Measurements from ENCODE around the gene JUND. TPM values are rescaled to one million over a fixed set of nuclear protein-coding genes. Genes with fewer than 3 reads are reported as not detected.

Gene JUND
- 100 to 1,000 TPM; 527 to 530 TPM for total RNA-seq

DNA sequence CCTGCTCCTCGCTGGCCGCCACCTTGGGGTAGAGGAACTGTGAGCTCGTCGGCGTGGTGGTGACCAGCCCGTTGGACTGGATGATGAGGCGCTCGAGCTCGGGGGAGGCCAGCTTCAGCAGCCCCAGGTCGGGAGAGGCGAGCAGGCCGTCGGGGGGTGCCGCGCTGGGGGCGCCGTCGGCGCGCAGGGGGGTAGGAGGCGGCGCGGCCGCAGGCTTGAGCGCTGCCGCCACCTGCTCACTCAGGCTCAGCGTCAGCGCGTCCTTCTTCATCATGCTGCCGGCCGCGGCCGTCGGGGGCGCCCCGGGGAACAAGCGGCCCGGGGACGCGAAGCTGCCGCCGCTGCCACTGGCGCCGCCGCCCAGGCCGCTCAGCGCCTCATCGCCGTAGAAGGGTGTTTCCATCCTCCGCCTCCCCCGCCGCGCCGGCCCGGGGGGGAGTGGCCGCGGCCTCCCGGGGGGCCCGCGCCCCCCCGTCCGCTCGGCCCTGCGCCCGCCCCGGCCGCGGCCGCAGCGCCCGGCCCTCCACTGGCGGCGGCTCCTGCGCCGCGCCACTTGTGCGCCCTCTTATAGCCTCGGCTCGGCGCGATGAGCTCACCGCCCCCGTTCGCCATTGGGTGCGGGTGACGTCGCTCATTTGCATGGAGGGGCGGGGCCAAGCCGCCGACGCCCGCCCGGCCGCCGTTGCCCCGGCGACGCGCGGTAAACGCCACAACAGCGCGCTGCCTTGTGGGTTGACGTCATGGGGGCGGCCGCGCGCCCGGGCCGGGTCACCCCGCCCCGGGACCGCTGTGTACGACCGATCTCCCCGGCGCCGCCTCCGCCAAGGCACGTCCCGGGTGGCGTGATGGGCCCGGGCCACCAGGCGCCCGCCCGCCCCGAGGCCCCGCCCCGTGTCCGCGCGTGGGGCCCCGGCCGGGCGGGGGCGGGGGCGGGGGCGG, at the start of gene JUND:
Gene JUND (minus strand): TSS at position 541 of the 939 bp plus-strand sequence. CDS start 138 bp downstream, at position 403.
- ChIA-PET POLR2A (interaction anchor here (0.6 to 9.0 kb wide), 27 partner anchors 10 to 783 kb away, joined by 3 to 592 read pairs (median 6); partner anchors contain the start of genes KXD1, LRRC25, LSM4 and PIK3R2), CTCF (interaction anchor here (0.7 to 6.2 kb wide), 13 partner anchors 8 to 133 kb away, joined by 3 to 330 read pairs (median 5); partner anchors contain the start of genes IQCN, LSM4, RAB3A and SSBP4)
- DNase-seq (peak; percentile 98), ATAC-seq (peak; percentile 69)
- H3K36me3 Mint-ChIP-seq (ENCODE audit: low read depth): peaks cover 36% of the 10 kb centered on the region
- H3K27ac Mint-ChIP-seq: peak within 1 kb of the TSS; percentile 100
- H3K9me3 Mint-ChIP-seq: peaks cover 3% of the 10 kb centered on the region
- peaks cover 37% of the 10 kb centered on the region for H3K4me1 Mint-ChIP-seq (ENCODE audit: low read depth)
- H3K4me3 Mint-ChIP-seq: peak within 1 kb of the TSS; percentile 92
- intact Hi-C loops (cut with micrococcal nuclease): no loop called here
- no peaks in the 10 kb centered on the region for H3K27me3 Mint-ChIP-seq
- TF ChIP-seq, protein P1, sequence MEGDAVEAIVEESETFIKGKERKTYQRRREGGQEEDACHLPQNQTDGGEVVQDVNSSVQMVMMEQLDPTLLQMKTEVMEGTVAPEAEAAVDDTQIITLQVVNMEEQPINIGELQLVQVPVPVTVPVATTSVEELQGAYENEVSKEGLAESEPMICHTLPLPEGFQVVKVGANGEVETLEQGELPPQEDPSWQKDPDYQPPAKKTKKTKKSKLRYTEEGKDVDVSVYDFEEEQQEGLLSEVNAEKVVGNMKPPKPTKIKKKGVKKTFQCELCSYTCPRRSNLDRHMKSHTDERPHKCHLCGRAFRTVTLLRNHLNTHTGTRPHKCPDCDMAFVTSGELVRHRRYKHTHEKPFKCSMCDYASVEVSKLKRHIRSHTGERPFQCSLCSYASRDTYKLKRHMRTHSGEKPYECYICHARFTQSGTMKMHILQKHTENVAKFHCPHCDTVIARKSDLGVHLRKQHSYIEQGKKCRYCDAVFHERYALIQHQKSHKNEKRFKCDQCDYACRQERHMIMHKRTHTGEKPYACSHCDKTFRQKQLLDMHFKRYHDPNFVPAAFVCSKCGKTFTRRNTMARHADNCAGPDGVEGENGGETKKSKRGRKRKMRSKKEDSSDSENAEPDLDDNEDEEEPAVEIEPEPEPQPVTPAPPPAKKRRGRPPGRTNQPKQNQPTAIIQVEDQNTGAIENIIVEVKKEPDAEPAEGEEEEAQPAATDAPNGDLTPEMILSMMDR (IDR thresholded peaks at IDR 0.05): no peak

DNA sequence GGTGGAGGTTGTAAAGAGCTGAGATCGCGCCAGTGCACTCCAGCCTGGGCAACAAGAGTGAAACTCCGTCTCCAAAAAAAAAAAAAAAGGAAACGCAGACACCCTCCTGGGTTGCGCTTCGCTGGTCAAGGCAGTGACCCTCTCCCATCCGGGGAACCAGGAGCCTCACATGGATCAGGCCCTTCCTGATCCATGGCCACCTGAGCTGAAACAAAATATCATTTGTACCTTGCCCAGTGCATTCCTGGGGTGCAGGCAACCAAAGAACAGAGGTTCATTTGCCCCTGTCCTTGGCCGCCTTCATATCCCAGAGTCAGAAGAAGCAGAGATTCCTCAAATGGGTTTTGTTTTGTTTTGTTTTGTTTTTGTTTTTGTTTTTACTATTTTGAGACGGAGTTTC, 49.4 kb upstream of the JUND start:
- ChIA-PET POLR2A (interaction anchor here (3.2 to 7.7 kb wide), 2 partner anchors 10 to 51 kb away, joined by 8 to 94 read pairs; partner anchors contain the start of gene JUND), CTCF (interaction anchor here (1.3 to 7.7 kb wide), 6 partner anchors 7 to 80 kb away, joined by 4 to 235 read pairs (median 41); partner anchors contain the start of genes GDF15, IQCN and JUND)
- H3K4me1 Mint-ChIP-seq (ENCODE audit: low read depth): peaks cover 8% of the 10 kb centered on the region
- no peaks in the 10 kb centered on the region for H3K36me3 Mint-ChIP-seq (ENCODE audit: low read depth)
- no peaks in the 10 kb centered on the region for H3K9me3 Mint-ChIP-seq
- ATAC-seq (no peak), DNase-seq (no peak)
- intact Hi-C loops (cut with micrococcal nuclease): no loop called here
- no peak overlapping the region for H3K4me3 Mint-ChIP-seq
- no peaks in the 10 kb centered on the region for H3K27me3 Mint-ChIP-seq
- TF ChIP-seq, protein P1 (IDR thresholded peaks at IDR 0.05): no peak
- no peak overlapping the region for H3K27ac Mint-ChIP-seq

DNA sequence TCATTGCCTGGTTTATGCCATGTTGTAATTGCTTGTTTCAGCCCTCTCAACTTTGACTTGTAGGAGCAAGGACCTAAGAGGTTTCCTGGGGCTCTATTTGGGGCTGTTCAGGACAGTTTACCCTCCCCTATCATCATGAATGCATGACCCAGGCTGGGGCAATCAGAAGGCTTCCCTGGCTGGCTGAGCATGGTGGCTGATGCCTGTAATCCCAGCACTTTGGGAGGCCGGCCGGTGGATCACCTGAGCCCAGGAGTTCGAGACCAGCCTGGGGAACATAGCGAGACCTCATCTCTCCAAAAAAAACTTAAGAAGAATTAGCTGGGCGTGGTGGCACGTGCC, 47.6 kb upstream of the JUND start:
- TF ChIP-seq, protein P1 (IDR thresholded peaks at IDR 0.05): no peak
- Mint-ChIP-seq H3K27ac (peak overlapping the region; percentile 46), H3K4me3 (peak overlapping the region; percentile 74), H3K9me3 (no peaks in the 10 kb centered on the region), H3K27me3 (no peaks in the 10 kb centered on the region), H3K4me1 (ENCODE audit: low read depth) (peaks cover 14% of the 10 kb centered on the region), H3K36me3 (ENCODE audit: low read depth) (no peaks in the 10 kb centered on the region)
- DNase-seq (no peak), ATAC-seq (no peak)
- intact Hi-C loops (cut with micrococcal nuclease): loop anchor here (2.0 kb wide), 1 partner anchor 124 kb away; the partner anchor contains the start of gene RAB3A
- ChIA-PET POLR2A (interaction anchor here (0.7 to 7.7 kb wide), 7 partner anchors 8 to 137 kb away, joined by 3 to 94 read pairs (median 6); partner anchors contain the start of genes IQCN and JUND), CTCF (interaction anchor here (0.7 to 7.7 kb wide), 38 partner anchors 9 to 270 kb away, joined by 3 to 235 read pairs (median 6); partner anchors contain the start of genes IQCN, JUND, MPV17L2 and RAB3A)

DNA sequence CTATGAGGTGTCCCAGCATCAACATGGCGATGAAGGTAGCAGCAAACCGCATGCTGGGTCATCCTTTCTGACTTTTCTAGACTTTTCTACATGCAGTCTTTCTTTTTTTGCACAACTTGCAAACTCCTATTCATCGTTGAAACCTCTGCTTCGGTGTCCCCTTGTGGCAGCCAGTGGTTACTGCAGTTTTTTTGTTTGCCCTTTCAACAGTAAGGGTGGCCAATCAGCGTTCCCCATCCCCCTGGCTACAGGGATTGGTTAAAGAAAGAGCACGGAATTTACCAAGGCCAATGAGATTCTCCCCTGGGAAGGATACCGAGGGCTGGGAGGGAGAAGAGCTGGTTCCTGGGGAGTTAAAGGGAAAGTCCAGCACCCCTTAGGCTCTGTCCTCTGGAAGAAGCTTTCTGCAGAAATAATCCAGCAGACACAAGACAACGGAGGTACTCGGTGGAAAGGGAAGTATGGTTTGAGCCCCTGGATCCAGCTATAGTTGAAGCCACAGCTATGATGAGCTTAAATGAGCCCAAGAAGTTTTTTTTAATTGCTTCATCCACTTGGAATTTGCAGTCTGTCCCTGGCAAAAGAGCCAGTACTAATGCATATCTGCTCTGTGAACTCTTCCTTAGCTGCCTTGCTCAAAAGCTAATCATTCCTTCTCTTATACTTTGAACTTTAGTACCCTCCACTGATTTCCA, 47.1 kb upstream of the JUND start:
- H3K4me1 Mint-ChIP-seq (ENCODE audit: low read depth): peaks cover 19% of the 10 kb centered on the region
- no peaks in the 10 kb centered on the region for H3K27me3 Mint-ChIP-seq
- ATAC-seq (peak; percentile 98), DNase-seq (peak; percentile 95)
- H3K4me3 Mint-ChIP-seq: peak overlapping the region; percentile 74
- no peaks in the 10 kb centered on the region for H3K9me3 Mint-ChIP-seq
- TF ChIP-seq, protein P1 (IDR thresholded peaks at IDR 0.05): peak; percentile 90
- intact Hi-C loops (cut with micrococcal nuclease): loop anchor here (2.0 kb wide), 1 partner anchor 124 kb away; the partner anchor contains the start of gene RAB3A
- POLR2A ChIA-PET: interaction anchor here (0.7 to 7.7 kb wide), 6 partner anchors 7 to 55 kb away, joined by 3 to 94 read pairs (median 7); partner anchors contain the start of genes IQCN and JUND
- H3K36me3 Mint-ChIP-seq (ENCODE audit: low read depth): no peaks in the 10 kb centered on the region
- H3K27ac Mint-ChIP-seq: peak overlapping the region; percentile 72
- CTCF ChIA-PET: interaction anchor here (0.7 to 7.7 kb wide), 37 partner anchors 9 to 269 kb away, joined by 3 to 235 read pairs (median 7); partner anchors contain the start of genes IQCN, JUND, MPV17L2 and RAB3A
